H9 (cell line): ENCODE data around the gene ACVR1B. TPM values are rescaled to one million over a fixed set of nuclear protein-coding genes. Genes with fewer than 3 reads are reported as not detected.

Experiments used
- DNase-seq: peaks from one replicate; pipeline ENCODE4 v3.0.0-alpha.2; 2017
- H2AFZ ChIP-seq: one replicate; pipeline ENCODE4 v1.6.1; 2013; ENCODE audit warnings: mild to moderate bottlenecking, low read length, control low read depth, moderate library complexity
- H2AK5ac ChIP-seq: 2 replicates; pipeline ENCODE4 v1.6.1; 2013; ENCODE audit warnings: low read length, control low read depth, mixed read lengths; ENCODE audit not compliant: insufficient read length
- H2BK120ac ChIP-seq: one replicate; pipeline ENCODE4 v1.6.1; 2013; ENCODE audit warnings: low read depth, mild to moderate bottlenecking, low read length, control low read depth, inconsistent platforms; ENCODE audit not compliant: poor library complexity, severe bottlenecking
- H2BK12ac ChIP-seq: 2 replicates; pipeline ENCODE4 v1.6.1; 2013; ENCODE audit warnings: low read length, control low read depth, mixed read lengths, low read depth; ENCODE audit not compliant: insufficient read length
- H2BK15ac ChIP-seq: 2 replicates; pipeline ENCODE4 v1.6.1; 2013; ENCODE audit warnings: low read depth, low read length, control low read depth
- H2BK20ac ChIP-seq: one replicate; pipeline ENCODE4 v1.6.1; 2013; ENCODE audit warnings: low read depth, mild to moderate bottlenecking, low read length, control low read depth, inconsistent platforms; ENCODE audit not compliant: poor library complexity, severe bottlenecking
- H2BK5ac ChIP-seq: 2 replicates; pipeline ENCODE4 v1.6.1; 2013; ENCODE audit warnings: low read length, control low read depth, mixed read lengths; ENCODE audit not compliant: insufficient read length
- H3K14ac ChIP-seq: 2 replicates; pipeline ENCODE4 v1.6.1; 2013; ENCODE audit warnings: low read length, control low read depth; ENCODE audit not compliant: insufficient read depth
- H3K18ac ChIP-seq: 2 replicates; pipeline ENCODE4 v1.6.1; 2013; ENCODE audit warnings: low read depth, mild to moderate bottlenecking, mixed read lengths, low read length, control low read depth; ENCODE audit not compliant: insufficient read length
- H3K23ac ChIP-seq: 2 replicates; pipeline ENCODE4 v1.6.1; 2013; ENCODE audit warnings: low read length, control low read depth, mixed read lengths, low read depth; ENCODE audit not compliant: insufficient read length
- H3K23me2 ChIP-seq: 2 replicates; pipeline ENCODE4 v1.6.1; 2013; ENCODE audit warnings: low read depth, mild to moderate bottlenecking, mixed read lengths, low read length, control low read depth; ENCODE audit not compliant: insufficient read length, poor library complexity, severe bottlenecking
- H3K27ac ChIP-seq: 2 replicates; pipeline ENCODE4 v1.5.1; 2013; ENCODE audit warnings: low read length, control low read depth, mixed read lengths, low read depth; ENCODE audit not compliant: insufficient read length
- H3K27me3 ChIP-seq: 2 replicates; pipeline ENCODE4 v1.6.1; 2013; ENCODE audit warnings: low read length, control low read depth, inconsistent platforms; ENCODE audit not compliant: insufficient read depth
- H3K4ac ChIP-seq: 2 replicates; pipeline ENCODE4 v1.6.1; 2013; ENCODE audit warnings: low read depth, mild to moderate bottlenecking, control low read depth, inconsistent platforms, low read length, moderate library complexity
- H3K4me1 ChIP-seq: 2 replicates; pipeline ENCODE4 v1.6.1; 2013; ENCODE audit warnings: low read length, control low read depth, inconsistent platforms; ENCODE audit not compliant: insufficient read depth
- H3K4me2 ChIP-seq: 2 replicates; pipeline ENCODE4 v1.6.1; 2013; ENCODE audit warnings: low read length, control low read depth, mixed read lengths; ENCODE audit not compliant: insufficient read length, insufficient read depth
- H3K56ac ChIP-seq: 2 replicates; pipeline ENCODE4 v1.6.1; 2013; ENCODE audit warnings: low read depth, mild to moderate bottlenecking, mixed read lengths, low read length, control low read depth; ENCODE audit not compliant: insufficient read length
- H3K79me1 ChIP-seq: 2 replicates; pipeline ENCODE4 v1.6.1; 2013; ENCODE audit warnings: low read depth, mild to moderate bottlenecking, moderate library complexity, low read length, control low read depth, inconsistent platforms; ENCODE audit not compliant: insufficient read depth, poor library complexity, severe bottlenecking
- H3K79me2 ChIP-seq: 2 replicates; pipeline ENCODE4 v1.6.1; 2013; ENCODE audit warnings: low read length, control low read depth, inconsistent platforms; ENCODE audit not compliant: insufficient read depth
- H3K9ac ChIP-seq: 2 replicates; pipeline ENCODE4 v1.6.1; 2013; ENCODE audit warnings: low read length, control low read depth, mixed read lengths; ENCODE audit not compliant: insufficient read length; ENCODE audit errors: extremely low read depth
- H3K9me3 ChIP-seq: one replicate; pipeline ENCODE4 v1.6.1; 2013; ENCODE audit warnings: low read depth, low read length, inconsistent platforms; ENCODE audit not compliant: control insufficient read depth
- H3T11ph ChIP-seq: one replicate; pipeline ENCODE4 v1.6.1; 2013; ENCODE audit warnings: mild to moderate bottlenecking, low read length, control low read depth, inconsistent platforms
- H4K20me1 ChIP-seq: one replicate; pipeline ENCODE4 v1.6.1; 2013; ENCODE audit not compliant: control insufficient read depth, insufficient read length, insufficient read depth
- H4K5ac ChIP-seq: 2 replicates; pipeline ENCODE4 v1.6.1; 2013; ENCODE audit warnings: low read depth, mild to moderate bottlenecking, mixed read lengths, low read length, control low read depth; ENCODE audit not compliant: insufficient read length
- H4K8ac ChIP-seq: replicated peaks from 2 replicates; pipeline ENCODE4 v1.6.1; 2013; ENCODE audit warnings: low read length, control low read depth, mixed read lengths, low read depth; ENCODE audit not compliant: insufficient read length
- H4K91ac ChIP-seq: 2 replicates; pipeline ENCODE4 v1.6.1; 2013; ENCODE audit warnings: low read depth, mild to moderate bottlenecking, moderate library complexity, mixed read lengths, low read length, control low read depth; ENCODE audit not compliant: insufficient read length
- H3K27ac Mint-ChIP-seq, 3 experiments: 2 replicates in 2 of 3; 3 replicates in 1 of 3; pipeline ENCODE4 v1.8.0; 2020 to 2021; ENCODE audit warnings: mixed read lengths in 3 of 3, mild to moderate bottlenecking in 1 of 3, moderate library complexity in 1 of 3
- H3K27me3 Mint-ChIP-seq: 2 replicates; pipeline ENCODE4 v1.8.0; 2021; ENCODE audit warnings: low read depth, mild to moderate bottlenecking, moderate library complexity, mixed read lengths
- H3K36me3 Mint-ChIP-seq, 3 experiments: 2 replicates in 2 of 3; 3 replicates in 1 of 3; pipeline ENCODE4 v1.8.0; 2020 to 2021; ENCODE audit warnings: low read depth in 3 of 3, mixed read lengths in 3 of 3; ENCODE audit not compliant: insufficient read depth in 1 of 3
- H3K4me1 Mint-ChIP-seq, 2 experiments: 2 replicates each; pipeline ENCODE4 v1.8.0; 2020; ENCODE audit warnings: mixed read lengths in 2 of 2
- H3K4me3 Mint-ChIP-seq, 2 experiments: 2 replicates in 1 of 2; 3 replicates in 1 of 2; pipeline ENCODE4 v1.8.0; 2020 to 2021; ENCODE audit warnings: mild to moderate bottlenecking in 2 of 2, mixed read lengths in 2 of 2, moderate library complexity in 1 of 2
- H3K9me3 Mint-ChIP-seq, 2 experiments: 2 replicates in 1 of 2; 3 replicates in 1 of 2; pipeline ENCODE4 v1.8.0; 2020; ENCODE audit warnings: mild to moderate bottlenecking in 2 of 2, mixed read lengths in 2 of 2, moderate library complexity in 1 of 2
- WGBS: extraction: QIAGEN DNeasy Blood & Tissue Kit; methylation state at CpG from one replicate; pipeline ENCODE4 v1.1.7; 2013; ENCODE audit warnings: missing lambda C conversion rate, low lambda C conversion rate, mixed read lengths; ENCODE audit not compliant: insufficient read length; ENCODE audit errors: extremely low coverage; 5-methylcytosine and 5-hydroxymethylcytosine counted together
- total RNA-seq: library from RNA; stranded (reverse); gene quantifications from 2 replicates; pipeline ENCODE4 v1.2.1, GENCODE V29; 2021
- TF ChIP-seq, protein P1 (sequence below): fragments of 200-600 bp; sonication (generic); conservative IDR thresholded peaks from 3 replicates; pipeline ENCODE4 v1.8.0; 2021; ENCODE audit warnings: antibody characterized with exemption, mild to moderate bottlenecking

ACVR1B gene
- total RNA-seq, 1 experiment from 2014 or later = 16.3 TPM

GRCh38 chr12:51942056-51942455 lies 9.4 kb upstream of the ACVR1B start:
- Histone ChIP-seq H3K18ac (no peak overlapping the region), H4K20me1 (no peaks in the 10 kb centered on the region), H3K9ac (no peak overlapping the region), H3K27ac (no peak overlapping the region), H2BK15ac (no peak overlapping the region), H3K79me1 (no peaks in the 10 kb centered on the region), H2BK120ac (no peak overlapping the region), H3K23me2 (no peaks in the 10 kb centered on the region), H3K4ac (no peak overlapping the region), H4K5ac (no peak overlapping the region), H2AK5ac (no peak overlapping the region), H3K27me3 (0 out of 2 replicates have a peak, but pooled peaks cover 3% of the 10 kb centered on the region), H2BK5ac (no peak overlapping the region), H2BK20ac (no peak overlapping the region), H3K23ac (no peak overlapping the region), H3T11ph (no peak overlapping the region), H3K4me1 (no peaks in the 10 kb centered on the region; the same call in 1 of the 2 replicates), H3K4me2 (no peak overlapping the region), H3K56ac (no peak overlapping the region), H2BK12ac (no peak overlapping the region), H2AFZ (no peak overlapping the region), H3K14ac (no peak overlapping the region), H4K91ac (no peak overlapping the region), H4K8ac (no peak overlapping the region), H3K79me2 (no peaks in the 10 kb centered on the region), H3K9me3 (peaks cover 5% of the 10 kb centered on the region)
- Mint-ChIP-seq H3K4me1 (peaks cover 6 to 11% of the 10 kb centered on the region in 2 experiments; a peak in 3 of 4 replicates), H3K27me3 (peaks cover 44% of the 10 kb centered on the region), H3K36me3 (peaks cover 0 to 5% (median 5%) of the 10 kb centered on the region in 3 experiments; a peak in 4 of 7 replicates), H3K4me3 (no peak overlapping the region), H3K27ac (no peak overlapping the region), H3K9me3 (peaks cover 12 to 15% of the 10 kb centered on the region in 2 experiments)
- no CpG with 5 or more reads among the region's 7 CpGs for WGBS
- no peak for DNase-seq
- TF ChIP-seq, protein P1, sequence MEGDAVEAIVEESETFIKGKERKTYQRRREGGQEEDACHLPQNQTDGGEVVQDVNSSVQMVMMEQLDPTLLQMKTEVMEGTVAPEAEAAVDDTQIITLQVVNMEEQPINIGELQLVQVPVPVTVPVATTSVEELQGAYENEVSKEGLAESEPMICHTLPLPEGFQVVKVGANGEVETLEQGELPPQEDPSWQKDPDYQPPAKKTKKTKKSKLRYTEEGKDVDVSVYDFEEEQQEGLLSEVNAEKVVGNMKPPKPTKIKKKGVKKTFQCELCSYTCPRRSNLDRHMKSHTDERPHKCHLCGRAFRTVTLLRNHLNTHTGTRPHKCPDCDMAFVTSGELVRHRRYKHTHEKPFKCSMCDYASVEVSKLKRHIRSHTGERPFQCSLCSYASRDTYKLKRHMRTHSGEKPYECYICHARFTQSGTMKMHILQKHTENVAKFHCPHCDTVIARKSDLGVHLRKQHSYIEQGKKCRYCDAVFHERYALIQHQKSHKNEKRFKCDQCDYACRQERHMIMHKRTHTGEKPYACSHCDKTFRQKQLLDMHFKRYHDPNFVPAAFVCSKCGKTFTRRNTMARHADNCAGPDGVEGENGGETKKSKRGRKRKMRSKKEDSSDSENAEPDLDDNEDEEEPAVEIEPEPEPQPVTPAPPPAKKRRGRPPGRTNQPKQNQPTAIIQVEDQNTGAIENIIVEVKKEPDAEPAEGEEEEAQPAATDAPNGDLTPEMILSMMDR = no peak
